CD4-positive, alpha-beta T cell (primary cell): Measurements from ENCODE around the gene CTSK. TPM values are rescaled to one million over a fixed set of nuclear protein-coding genes. Genes with fewer than 3 reads are reported as not detected.
A peak's percentile ranks its signal among the peaks of the same experiment; 100 is the strongest.

Experiments used
- ATAC-seq: fragments of 200-7000 bp; cut with Tn5 transposase; one replicate; pipeline ENCODE4 v1.10.0; 2022; ENCODE audit warnings: mild to moderate bottlenecking; ENCODE audit not compliant: poor library complexity
- CTCF ChIA-PET: fragments of 350-600 bp; sonication (Branson Sonifier 250); formaldehyde crosslinking; loops from one replicate; lab custom pipeline; 2021; ENCODE audit warnings: antibody characterized with exemption, inconsistent platforms; lab: Charles Lee
- POLR2A ChIA-PET: fragments of 350-600 bp; sonication (Branson Sonifier 250); formaldehyde crosslinking; loops from one replicate; lab custom pipeline; 2021; ENCODE audit warnings: antibody characterized with exemption, inconsistent platforms; lab: Charles Lee
- DNase-seq, 14 experiments: peaks; one replicate each; pipeline ENCODE4 v3.0.0-alpha.2; 2013 to 2020; ENCODE audit warnings: mixed read lengths in 2 of 14
- H3K27ac ChIP-seq, 2 donors: one replicate each; pipeline versions ENCODE4 v1.5.1 to v1.7.0; 2013; ENCODE audit warnings: low read length in 2 of 2, low read depth in 1 of 2, mild to moderate bottlenecking in 1 of 2
- H3K27me3 ChIP-seq, 2 experiments: 1 replicate in 1 of 2; 2 replicates in 1 of 2; pipeline versions ENCODE4 v1.6.1 to v1.7.0; 2013; ENCODE audit warnings: low read length in 2 of 2, control low read depth in 1 of 2, mild to moderate bottlenecking in 1 of 2, moderate library complexity in 1 of 2; ENCODE audit not compliant: insufficient read depth in 2 of 2, control insufficient read depth in 1 of 2
- H3K36me3 ChIP-seq: one replicate; pipeline ENCODE4 v1.6.1; 2013; ENCODE audit warnings: low read length, control low read depth; ENCODE audit not compliant: insufficient read depth
- H3K4me1 ChIP-seq: one replicate; pipeline ENCODE4 v1.6.1; 2013; ENCODE audit warnings: low read length, control low read depth; ENCODE audit not compliant: insufficient read depth
- H3K4me3 ChIP-seq: one replicate; pipeline ENCODE4 v1.5.1; 2013; ENCODE audit warnings: mild to moderate bottlenecking, low read length, moderate library complexity
- H3K9me3 ChIP-seq, 2 experiments: 1 replicate in 1 of 2; 2 replicates in 1 of 2; pipeline versions ENCODE4 v1.6.1 to v1.7.0; 2013; ENCODE audit warnings: low read length in 2 of 2, mild to moderate bottlenecking in 2 of 2, control low read depth in 1 of 2, moderate library complexity in 1 of 2; ENCODE audit not compliant: control insufficient read depth in 1 of 2, insufficient read depth in 1 of 2
- H3K27ac Mint-ChIP-seq: one replicate; pipeline ENCODE4 v1.8.0; 2020; ENCODE audit warnings: mixed read lengths
- H3K27me3 Mint-ChIP-seq: one replicate; pipeline ENCODE4 v1.8.0; 2021; ENCODE audit warnings: mixed read lengths
- H3K36me3 Mint-ChIP-seq: one replicate; pipeline ENCODE4 v1.8.0; 2021; ENCODE audit warnings: low read depth, mixed read lengths
- H3K4me1 Mint-ChIP-seq: one replicate; pipeline ENCODE4 v1.8.0; 2021; ENCODE audit warnings: low read depth, mixed read lengths
- H3K4me3 Mint-ChIP-seq: one replicate; pipeline ENCODE4 v1.8.0; 2020; ENCODE audit warnings: mild to moderate bottlenecking, mixed read lengths
- H3K9me3 Mint-ChIP-seq: one replicate; pipeline ENCODE4 v1.8.0; 2020; ENCODE audit warnings: mixed read lengths
- intact Hi-C, 2 experiments: fragments of 100-400 bp; cut with DNase I in 1 of 2; cut with micrococcal nuclease in 1 of 2; formaldehyde crosslinking; loops; one replicate each; pipeline versions ENCODE4 v1.15.1 to v1.9.0; 2023 to 2025; cut with DNase I, micrococcal nuclease
- total RNA-seq, 174 experiments: library from RNA in 2 of 174; stranded (reverse) in 2 of 174; gene quantifications; one replicate each; pipeline ENCODE4 v1.2.3 and lab custom pipeline; 2021 to 2026
- TF ChIP-seq, protein P1 (sequence below): fragments of 200-600 bp; IDR thresholded peaks from one replicate; pipeline ENCODE4 v1.8.0; 2022; ENCODE audit warnings: antibody characterized with exemption, mild to moderate bottlenecking

Gene CTSK
- total RNA-seq, 2 experiments from 2014 or later = 11.2 to 11.8 TPM

GRCh38 chr1:150843474-150843873, 35.4 kb upstream of the CTSK start:
- Mint-ChIP-seq H3K27me3 (no peaks in the 10 kb centered on the region), H3K36me3 (peaks cover 71% of the 10 kb centered on the region), H3K4me3 (no peak overlapping the region), H3K9me3 (no peaks in the 10 kb centered on the region), H3K27ac (no peak overlapping the region), H3K4me1 (peaks cover 29% of the 10 kb centered on the region)
- H3K4me1 ChIP-seq = peaks cover 8% of the 10 kb centered on the region
- H3K36me3 ChIP-seq = peaks cover 20% of the 10 kb centered on the region
- no peak for DNase-seq
- TF ChIP-seq, protein P1, sequence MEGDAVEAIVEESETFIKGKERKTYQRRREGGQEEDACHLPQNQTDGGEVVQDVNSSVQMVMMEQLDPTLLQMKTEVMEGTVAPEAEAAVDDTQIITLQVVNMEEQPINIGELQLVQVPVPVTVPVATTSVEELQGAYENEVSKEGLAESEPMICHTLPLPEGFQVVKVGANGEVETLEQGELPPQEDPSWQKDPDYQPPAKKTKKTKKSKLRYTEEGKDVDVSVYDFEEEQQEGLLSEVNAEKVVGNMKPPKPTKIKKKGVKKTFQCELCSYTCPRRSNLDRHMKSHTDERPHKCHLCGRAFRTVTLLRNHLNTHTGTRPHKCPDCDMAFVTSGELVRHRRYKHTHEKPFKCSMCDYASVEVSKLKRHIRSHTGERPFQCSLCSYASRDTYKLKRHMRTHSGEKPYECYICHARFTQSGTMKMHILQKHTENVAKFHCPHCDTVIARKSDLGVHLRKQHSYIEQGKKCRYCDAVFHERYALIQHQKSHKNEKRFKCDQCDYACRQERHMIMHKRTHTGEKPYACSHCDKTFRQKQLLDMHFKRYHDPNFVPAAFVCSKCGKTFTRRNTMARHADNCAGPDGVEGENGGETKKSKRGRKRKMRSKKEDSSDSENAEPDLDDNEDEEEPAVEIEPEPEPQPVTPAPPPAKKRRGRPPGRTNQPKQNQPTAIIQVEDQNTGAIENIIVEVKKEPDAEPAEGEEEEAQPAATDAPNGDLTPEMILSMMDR = no peak
- no peak overlapping the region for H3K27ac ChIP-seq
- ChIA-PET CTCF (interaction anchor here (1.7 kb wide), 1 partner anchor 79 kb away, joined by 7 read pairs; no protein-coding TSS in a partner anchor), POLR2A (no interaction called here)
- no peaks in the 10 kb centered on the region for H3K9me3 ChIP-seq
- intact Hi-C loops = loop anchor here in 1 of 2 experiments (5.0 kb wide), 2 partner anchors 34 to 79 kb away; partner anchors contain the start of gene ARNT
- H3K4me3 ChIP-seq = no peak overlapping the region
- H3K27me3 ChIP-seq = no peaks in the 10 kb centered on the region
- no peak for ATAC-seq

- H3K9me3 ChIP-seq = no peaks in the 10 kb centered on the region
- ChIA-PET CTCF (no interaction called here), POLR2A (no interaction called here)
- no peaks in the 10 kb centered on the region for H3K27me3 ChIP-seq
- peaks cover 8% of the 10 kb centered on the region for H3K4me1 ChIP-seq
- Mint-ChIP-seq H3K4me3 (no peak overlapping the region), H3K27ac (peak overlapping the region; percentile 77), H3K27me3 (no peaks in the 10 kb centered on the region), H3K9me3 (no peaks in the 10 kb centered on the region), H3K36me3 (peaks cover 73% of the 10 kb centered on the region), H3K4me1 (peaks cover 29% of the 10 kb centered on the region)
- no peak for ATAC-seq
- H3K4me3 ChIP-seq = no peak overlapping the region
- intact Hi-C loops = loop anchor here in 1 of 2 experiments (5.0 kb wide), 2 partner anchors 34 to 79 kb away; partner anchors contain the start of gene ARNT
- DNase-seq = no peak
- TF ChIP-seq, protein P1 = no peak
- H3K36me3 ChIP-seq = peaks cover 24% of the 10 kb centered on the region
- H3K27ac ChIP-seq = no peak overlapping the region
Measured at GRCh38 chr1:150842964-150843363, 34.9 kb upstream of the CTSK start.

GRCh38 chr1:150842343-150842742, 34.3 kb upstream of the CTSK start:
- Mint-ChIP-seq H3K4me3 (no peak overlapping the region), H3K36me3 (peaks cover 73% of the 10 kb centered on the region), H3K27ac (peak overlapping the region; percentile 77), H3K9me3 (no peaks in the 10 kb centered on the region), H3K27me3 (no peaks in the 10 kb centered on the region), H3K4me1 (peaks cover 29% of the 10 kb centered on the region)
- CTCF ChIA-PET = no interaction called here
- TF ChIP-seq, protein P1 = no peak
- Histone ChIP-seq H3K4me1 (peaks cover 8% of the 10 kb centered on the region), H3K9me3 (no peaks in the 10 kb centered on the region), H3K36me3 (peaks cover 29% of the 10 kb centered on the region), H3K27me3 (no peaks in the 10 kb centered on the region), H3K27ac (no peak overlapping the region), H3K4me3 (no peak overlapping the region)
- POLR2A ChIA-PET = no interaction called here
- ATAC-seq = no peak
- DNase-seq = no peak
- intact Hi-C loops = loop anchor here in 1 of 2 experiments (5.0 kb wide), 2 partner anchors 35 to 80 kb away; partner anchors contain the start of gene ARNT
